Body of pancreas (tissue), 4 donors: Measurements from ENCODE around the gene DTNB.

Experiments
- POLR2A ChIP-seq, 3 donors: fragments of 450-650 bp; IDR thresholded peaks; one replicate each; pipeline ENCODE4 v1.6.1; 2016; ENCODE audit warnings: antibody characterized with exemption in 3 of 3, mild to moderate bottlenecking in 2 of 3
- TF ChIP-seq, protein P1 (sequence below), 7 experiments: fragments of 450-650 bp in 4 of 7; fragments of 200-600 bp in 3 of 7; sonication (generic) in 3 of 7; IDR thresholded peaks; one replicate each; pipeline ENCODE4 v1.5.1; 2016 to 2019; ENCODE audit warnings: antibody characterized with exemption in 7 of 7

DNA sequence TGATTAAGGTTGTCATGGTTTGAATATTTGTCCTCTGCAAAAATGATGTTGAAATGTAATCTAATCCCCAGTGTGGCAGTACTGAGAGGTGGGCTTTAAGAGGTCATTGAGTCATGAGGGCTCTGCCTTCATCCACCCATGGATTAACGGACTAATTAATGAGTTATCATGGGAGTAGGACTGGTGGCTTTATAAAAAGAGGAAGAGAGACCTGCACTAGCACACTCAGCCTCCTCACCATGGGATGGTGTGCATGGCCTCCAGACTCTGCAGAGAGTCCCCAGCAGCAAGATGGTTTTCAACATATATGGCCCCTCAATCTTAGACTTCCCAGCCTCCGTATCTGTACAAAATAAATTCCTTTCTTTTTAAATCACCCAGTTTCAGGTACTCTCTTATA lies 41.0 kb downstream of the DTNB start:
- no peak for TF ChIP-seq POLR2A (IDR thresholded peaks at IDR 0.05)
- TF ChIP-seq, protein P1, sequence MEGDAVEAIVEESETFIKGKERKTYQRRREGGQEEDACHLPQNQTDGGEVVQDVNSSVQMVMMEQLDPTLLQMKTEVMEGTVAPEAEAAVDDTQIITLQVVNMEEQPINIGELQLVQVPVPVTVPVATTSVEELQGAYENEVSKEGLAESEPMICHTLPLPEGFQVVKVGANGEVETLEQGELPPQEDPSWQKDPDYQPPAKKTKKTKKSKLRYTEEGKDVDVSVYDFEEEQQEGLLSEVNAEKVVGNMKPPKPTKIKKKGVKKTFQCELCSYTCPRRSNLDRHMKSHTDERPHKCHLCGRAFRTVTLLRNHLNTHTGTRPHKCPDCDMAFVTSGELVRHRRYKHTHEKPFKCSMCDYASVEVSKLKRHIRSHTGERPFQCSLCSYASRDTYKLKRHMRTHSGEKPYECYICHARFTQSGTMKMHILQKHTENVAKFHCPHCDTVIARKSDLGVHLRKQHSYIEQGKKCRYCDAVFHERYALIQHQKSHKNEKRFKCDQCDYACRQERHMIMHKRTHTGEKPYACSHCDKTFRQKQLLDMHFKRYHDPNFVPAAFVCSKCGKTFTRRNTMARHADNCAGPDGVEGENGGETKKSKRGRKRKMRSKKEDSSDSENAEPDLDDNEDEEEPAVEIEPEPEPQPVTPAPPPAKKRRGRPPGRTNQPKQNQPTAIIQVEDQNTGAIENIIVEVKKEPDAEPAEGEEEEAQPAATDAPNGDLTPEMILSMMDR (IDR thresholded peaks at IDR 0.05) = no peak
